H9 (cell line): ENCODE data around the gene IL20RA. TPM values are rescaled to one million over a fixed set of nuclear protein-coding genes. Genes with fewer than 3 reads are reported as not detected.

Experiments used
- DNase-seq: peaks from one replicate; pipeline ENCODE4 v3.0.0-alpha.2; 2017
- H2AFZ ChIP-seq: one replicate; pipeline ENCODE4 v1.6.1; 2013; ENCODE audit warnings: mild to moderate bottlenecking, low read length, control low read depth, moderate library complexity
- H2AK5ac ChIP-seq: 2 replicates; pipeline ENCODE4 v1.6.1; 2013; ENCODE audit warnings: low read length, control low read depth, mixed read lengths; ENCODE audit not compliant: insufficient read length
- H2BK120ac ChIP-seq: one replicate; pipeline ENCODE4 v1.6.1; 2013; ENCODE audit warnings: low read depth, mild to moderate bottlenecking, low read length, control low read depth, inconsistent platforms; ENCODE audit not compliant: poor library complexity, severe bottlenecking
- H2BK12ac ChIP-seq: 2 replicates; pipeline ENCODE4 v1.6.1; 2013; ENCODE audit warnings: low read length, control low read depth, mixed read lengths, low read depth; ENCODE audit not compliant: insufficient read length
- H2BK15ac ChIP-seq: 2 replicates; pipeline ENCODE4 v1.6.1; 2013; ENCODE audit warnings: low read depth, low read length, control low read depth
- H2BK20ac ChIP-seq: one replicate; pipeline ENCODE4 v1.6.1; 2013; ENCODE audit warnings: low read depth, mild to moderate bottlenecking, low read length, control low read depth, inconsistent platforms; ENCODE audit not compliant: poor library complexity, severe bottlenecking
- H2BK5ac ChIP-seq: 2 replicates; pipeline ENCODE4 v1.6.1; 2013; ENCODE audit warnings: low read length, control low read depth, mixed read lengths; ENCODE audit not compliant: insufficient read length
- H3K14ac ChIP-seq: 2 replicates; pipeline ENCODE4 v1.6.1; 2013; ENCODE audit warnings: low read length, control low read depth; ENCODE audit not compliant: insufficient read depth
- H3K18ac ChIP-seq: 2 replicates; pipeline ENCODE4 v1.6.1; 2013; ENCODE audit warnings: low read depth, mild to moderate bottlenecking, mixed read lengths, low read length, control low read depth; ENCODE audit not compliant: insufficient read length
- H3K23ac ChIP-seq: 2 replicates; pipeline ENCODE4 v1.6.1; 2013; ENCODE audit warnings: low read length, control low read depth, mixed read lengths, low read depth; ENCODE audit not compliant: insufficient read length
- H3K23me2 ChIP-seq: 2 replicates; pipeline ENCODE4 v1.6.1; 2013; ENCODE audit warnings: low read depth, mild to moderate bottlenecking, mixed read lengths, low read length, control low read depth; ENCODE audit not compliant: insufficient read length, poor library complexity, severe bottlenecking
- H3K27ac ChIP-seq: 2 replicates; pipeline ENCODE4 v1.5.1; 2013; ENCODE audit warnings: low read length, control low read depth, mixed read lengths, low read depth; ENCODE audit not compliant: insufficient read length
- H3K27me3 ChIP-seq: 2 replicates; pipeline ENCODE4 v1.6.1; 2013; ENCODE audit warnings: low read length, control low read depth, inconsistent platforms; ENCODE audit not compliant: insufficient read depth
- H3K4ac ChIP-seq: 2 replicates; pipeline ENCODE4 v1.6.1; 2013; ENCODE audit warnings: low read depth, mild to moderate bottlenecking, control low read depth, inconsistent platforms, low read length, moderate library complexity
- H3K4me1 ChIP-seq: 2 replicates; pipeline ENCODE4 v1.6.1; 2013; ENCODE audit warnings: low read length, control low read depth, inconsistent platforms; ENCODE audit not compliant: insufficient read depth
- H3K4me2 ChIP-seq: 2 replicates; pipeline ENCODE4 v1.6.1; 2013; ENCODE audit warnings: low read length, control low read depth, mixed read lengths; ENCODE audit not compliant: insufficient read length, insufficient read depth
- H3K56ac ChIP-seq: 2 replicates; pipeline ENCODE4 v1.6.1; 2013; ENCODE audit warnings: low read depth, mild to moderate bottlenecking, mixed read lengths, low read length, control low read depth; ENCODE audit not compliant: insufficient read length
- H3K79me1 ChIP-seq: 2 replicates; pipeline ENCODE4 v1.6.1; 2013; ENCODE audit warnings: low read depth, mild to moderate bottlenecking, moderate library complexity, low read length, control low read depth, inconsistent platforms; ENCODE audit not compliant: insufficient read depth, poor library complexity, severe bottlenecking
- H3K79me2 ChIP-seq: 2 replicates; pipeline ENCODE4 v1.6.1; 2013; ENCODE audit warnings: low read length, control low read depth, inconsistent platforms; ENCODE audit not compliant: insufficient read depth
- H3K9ac ChIP-seq: 2 replicates; pipeline ENCODE4 v1.6.1; 2013; ENCODE audit warnings: low read length, control low read depth, mixed read lengths; ENCODE audit not compliant: insufficient read length; ENCODE audit errors: extremely low read depth
- H3K9me3 ChIP-seq: one replicate; pipeline ENCODE4 v1.6.1; 2013; ENCODE audit warnings: low read depth, low read length, inconsistent platforms; ENCODE audit not compliant: control insufficient read depth
- H3T11ph ChIP-seq: one replicate; pipeline ENCODE4 v1.6.1; 2013; ENCODE audit warnings: mild to moderate bottlenecking, low read length, control low read depth, inconsistent platforms
- H4K20me1 ChIP-seq: one replicate; pipeline ENCODE4 v1.6.1; 2013; ENCODE audit not compliant: control insufficient read depth, insufficient read length, insufficient read depth
- H4K5ac ChIP-seq: 2 replicates; pipeline ENCODE4 v1.6.1; 2013; ENCODE audit warnings: low read depth, mild to moderate bottlenecking, mixed read lengths, low read length, control low read depth; ENCODE audit not compliant: insufficient read length
- H4K8ac ChIP-seq: replicated peaks from 2 replicates; pipeline ENCODE4 v1.6.1; 2013; ENCODE audit warnings: low read length, control low read depth, mixed read lengths, low read depth; ENCODE audit not compliant: insufficient read length
- H4K91ac ChIP-seq: 2 replicates; pipeline ENCODE4 v1.6.1; 2013; ENCODE audit warnings: low read depth, mild to moderate bottlenecking, moderate library complexity, mixed read lengths, low read length, control low read depth; ENCODE audit not compliant: insufficient read length
- H3K27ac Mint-ChIP-seq, 3 experiments: 2 replicates in 2 of 3; 3 replicates in 1 of 3; pipeline ENCODE4 v1.8.0; 2020 to 2021; ENCODE audit warnings: mixed read lengths in 3 of 3, mild to moderate bottlenecking in 1 of 3, moderate library complexity in 1 of 3
- H3K27me3 Mint-ChIP-seq: 2 replicates; pipeline ENCODE4 v1.8.0; 2021; ENCODE audit warnings: low read depth, mild to moderate bottlenecking, moderate library complexity, mixed read lengths
- H3K36me3 Mint-ChIP-seq, 3 experiments: 2 replicates in 2 of 3; 3 replicates in 1 of 3; pipeline ENCODE4 v1.8.0; 2020 to 2021; ENCODE audit warnings: low read depth in 3 of 3, mixed read lengths in 3 of 3; ENCODE audit not compliant: insufficient read depth in 1 of 3
- H3K4me1 Mint-ChIP-seq, 2 experiments: 2 replicates each; pipeline ENCODE4 v1.8.0; 2020; ENCODE audit warnings: mixed read lengths in 2 of 2
- H3K4me3 Mint-ChIP-seq, 2 experiments: 2 replicates in 1 of 2; 3 replicates in 1 of 2; pipeline ENCODE4 v1.8.0; 2020 to 2021; ENCODE audit warnings: mild to moderate bottlenecking in 2 of 2, mixed read lengths in 2 of 2, moderate library complexity in 1 of 2
- H3K9me3 Mint-ChIP-seq, 2 experiments: 2 replicates in 1 of 2; 3 replicates in 1 of 2; pipeline ENCODE4 v1.8.0; 2020; ENCODE audit warnings: mild to moderate bottlenecking in 2 of 2, mixed read lengths in 2 of 2, moderate library complexity in 1 of 2
- CTCF ChIP-seq: fragments of 200-600 bp; sonication (generic); conservative IDR thresholded peaks from 3 replicates; pipeline ENCODE4 v1.8.0; 2021; ENCODE audit warnings: antibody characterized with exemption, mild to moderate bottlenecking
- WGBS: extraction: QIAGEN DNeasy Blood & Tissue Kit; methylation state at CpG from one replicate; pipeline ENCODE4 v1.1.7; 2013; ENCODE audit warnings: missing lambda C conversion rate, low lambda C conversion rate, mixed read lengths; ENCODE audit not compliant: insufficient read length; ENCODE audit errors: extremely low coverage; 5-methylcytosine and 5-hydroxymethylcytosine counted together
- total RNA-seq: library from RNA; stranded (reverse); gene quantifications from 2 replicates; pipeline ENCODE4 v1.2.1, GENCODE V29; 2021

IL20RA gene
- total RNA-seq, 1 experiment from 2014 or later: 0.74 TPM

GRCh38 chr6:136963259-136963658, 81.5 kb downstream of the IL20RA start:
- no peak overlapping the region for H3K27ac ChIP-seq
- H3K27ac Mint-ChIP-seq: no peak overlapping the region
- no CpG with 5 or more reads among the region's 2 CpGs for WGBS
- no peaks in the 10 kb centered on the region for H3K79me2 ChIP-seq
- no peak overlapping the region for H3K4me3 Mint-ChIP-seq
- H2BK20ac ChIP-seq: no peak overlapping the region
- H3K4me1 Mint-ChIP-seq: peaks cover 26 to 38% of the 10 kb centered on the region in 2 experiments
- TF ChIP-seq CTCF: no peak
- no peak overlapping the region for H4K5ac ChIP-seq
- no peak overlapping the region for H4K91ac ChIP-seq
- H3K18ac ChIP-seq: no peak overlapping the region
- no peak overlapping the region for H2BK15ac ChIP-seq
- no peak overlapping the region for H2AK5ac ChIP-seq
- H3K27me3 ChIP-seq: no peaks in the 10 kb centered on the region
- H3K23me2 ChIP-seq: no peaks in the 10 kb centered on the region
- no peak overlapping the region for H3K4ac ChIP-seq
- H3K27me3 Mint-ChIP-seq: peaks cover 5% of the 10 kb centered on the region
- no peaks in the 10 kb centered on the region for H3K9me3 Mint-ChIP-seq
- no peak overlapping the region for H4K8ac ChIP-seq
- DNase-seq: no peak
- H3K14ac ChIP-seq: no peak overlapping the region
- no peak overlapping the region for H3K56ac ChIP-seq
- no peak overlapping the region for H2BK5ac ChIP-seq
- H3K4me1 ChIP-seq: peaks cover 14% of the 10 kb centered on the region
- no peaks in the 10 kb centered on the region for H4K20me1 ChIP-seq
- no peaks in the 10 kb centered on the region for H3K79me1 ChIP-seq
- no peak overlapping the region for H3K4me2 ChIP-seq
- no peaks in the 10 kb centered on the region; a peak in 1 of 7 replicates for H3K36me3 Mint-ChIP-seq
- no peaks in the 10 kb centered on the region for H3K9me3 ChIP-seq
- H3T11ph ChIP-seq: no peak overlapping the region
- no peak overlapping the region for H3K9ac ChIP-seq
- H2BK120ac ChIP-seq: no peak overlapping the region
- no peak overlapping the region for H2AFZ ChIP-seq
- no peak overlapping the region for H2BK12ac ChIP-seq
- H3K23ac ChIP-seq: no peak overlapping the region
